PFSK-1 (cell line): ENCODE results near the gene TFDP2.

Source experiments
- FOXP2 ChIP-seq: optimal IDR thresholded peaks from 2 replicates; pipeline ENCODE3; 2011; ENCODE audit warnings: borderline replicate concordance, control low read depth, inconsistent platforms; ENCODE audit not compliant: insufficient read depth; ENCODE audit errors: extremely low read length, extremely low read depth
- POLR2AphosphoS5 ChIP-seq: IDR thresholded peaks from 2 replicates; pipeline ENCODE4 v1.6.1; 2012; ENCODE audit warnings: low read depth, mild to moderate bottlenecking, control low read depth, low read length, moderate library complexity
- TAF1 ChIP-seq: IDR thresholded peaks from 2 replicates; pipeline ENCODE4 v1.6.1; 2012; ENCODE audit warnings: low read length, control low read depth, borderline replicate concordance; ENCODE audit not compliant: insufficient read depth

DNA sequence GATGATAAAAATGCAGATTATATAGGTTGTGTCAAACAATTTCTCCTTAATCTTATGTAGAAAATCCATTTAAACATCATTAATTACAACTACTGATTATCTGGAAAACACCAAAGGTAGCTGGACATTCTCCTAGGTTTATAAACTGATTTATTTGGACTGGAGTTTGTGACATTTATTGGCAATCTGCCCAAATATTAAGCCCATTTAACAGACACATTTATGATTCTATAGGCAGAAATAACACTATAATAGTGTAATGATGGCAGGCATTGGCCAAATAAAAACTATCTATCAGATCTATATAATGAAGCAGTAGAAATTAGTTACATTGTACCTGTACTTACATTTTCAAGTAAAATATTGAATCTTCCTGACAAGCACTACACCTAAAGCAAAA is 117.8 kb downstream of the TFDP2 start:
- TF ChIP-seq FOXP2 (no peak), TAF1 (no peak), POLR2AphosphoS5 (no peak)
